Fibroblast of the aortic adventitia (primary cell): ENCODE data around the gene TPX2. TPM values are rescaled to one million over a fixed set of nuclear protein-coding genes. Genes with fewer than 3 reads are reported as not detected.

Source experiments
- DNase-seq: peaks from one replicate; pipeline ENCODE4 v3.0.0-alpha.2; 2010; ENCODE audit warnings: low read depth
- H3K4me3 ChIP-seq: 2 replicates; pipeline ENCODE4 v1.5.1; 2011; ENCODE audit warnings: low read depth, mild to moderate bottlenecking, control low read depth, low read length, moderate library complexity
- CTCF ChIP-seq: IDR thresholded peaks from 2 replicates; pipeline ENCODE4 v1.5.1; 2011; ENCODE audit warnings: mild to moderate bottlenecking, low read length, control low read depth, inconsistent platforms; ENCODE audit not compliant: insufficient read depth
- total RNA-seq: library from RNA; depleted of rRNA; stranded (reverse); fragments of >200 nt; gene quantifications from 2 replicates; pipeline ENCODE4 v1.2.3, GENCODE V29; 2012; ENCODE audit warnings: low replicate concordance

The TPX2 gene
- total RNA-seq, 1 donor: 91.1 TPM

- H3K4me3 ChIP-seq: no peak overlapping the region
- TF ChIP-seq CTCF: no peak
- DNase-seq: peak; percentile 59
These were observed 102.1 kb downstream of the TPX2 start for GRCh38 chr20:31840906-31841816.

GRCh38 chr20:31841928-31842327 lies 102.8 kb downstream of the TPX2 start:
- no peak for TF ChIP-seq CTCF
- H3K4me3 ChIP-seq: no peak overlapping the region
- DNase-seq: peak; percentile 71

DNA sequence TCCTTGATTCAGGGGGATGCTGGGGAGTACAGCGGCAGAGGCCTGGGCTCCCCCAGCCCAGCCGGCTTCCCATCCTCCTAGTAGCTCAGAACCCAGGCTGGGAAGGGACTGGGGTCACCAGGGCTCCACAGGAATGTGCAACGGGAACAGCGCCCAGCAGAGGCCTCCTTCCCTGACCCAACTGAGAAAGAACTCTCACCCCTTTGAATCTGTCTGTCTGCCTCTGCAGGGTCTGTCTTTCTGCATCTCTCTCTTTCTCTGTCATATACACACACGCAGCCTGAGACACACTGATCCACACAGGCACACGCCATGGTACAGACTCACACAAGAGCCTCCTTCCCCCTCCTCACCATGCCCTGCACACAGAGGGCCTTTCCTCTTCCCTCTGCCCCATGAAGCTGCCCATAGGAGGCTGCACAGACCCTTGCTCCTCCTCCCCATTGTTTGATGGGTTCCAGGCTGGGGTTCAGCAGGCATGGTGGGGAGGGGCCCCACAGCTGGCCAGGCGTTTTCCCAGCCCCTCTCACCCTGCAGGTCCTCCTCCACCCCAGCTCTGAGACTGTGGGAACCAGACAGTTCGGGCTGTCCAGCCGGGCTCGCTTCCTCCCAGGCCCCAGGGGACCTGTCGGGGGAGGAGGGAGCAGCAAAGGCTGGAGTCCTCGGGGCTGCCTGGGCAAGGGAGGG lies 103.5 kb downstream of the TPX2 start:
- peak; percentile 68 for DNase-seq
- H3K4me3 ChIP-seq: no peak overlapping the region
- TF ChIP-seq CTCF: peak; percentile 7

GRCh38 chr20:31843288-31843687 lies 104.2 kb downstream of the TPX2 start:
- H3K4me3 ChIP-seq: no peak overlapping the region
- no peak for DNase-seq
- TF ChIP-seq CTCF: no peak

DNA sequence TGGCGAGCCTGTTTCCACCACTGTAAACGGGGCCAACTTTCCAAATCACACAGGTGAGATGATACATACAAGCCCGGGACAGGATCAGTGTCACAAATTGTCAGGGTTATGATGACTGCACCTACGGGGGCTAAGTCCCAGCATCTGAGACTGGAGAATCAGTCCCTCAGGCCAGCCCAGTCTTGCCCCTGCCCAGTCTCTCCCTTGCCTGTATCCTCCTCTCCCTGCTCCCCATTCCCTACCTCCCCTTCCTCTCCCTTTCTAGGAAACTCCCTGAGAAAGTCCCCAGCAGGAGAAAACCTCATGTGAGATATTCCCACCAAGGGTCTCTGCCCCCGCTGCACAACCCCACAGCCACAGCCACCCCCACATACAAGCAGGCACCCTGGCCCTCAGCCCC lies 104.8 kb downstream of the TPX2 start:
- TF ChIP-seq CTCF: no peak
- no peak for DNase-seq
- H3K4me3 ChIP-seq: no peak overlapping the region

DNA sequence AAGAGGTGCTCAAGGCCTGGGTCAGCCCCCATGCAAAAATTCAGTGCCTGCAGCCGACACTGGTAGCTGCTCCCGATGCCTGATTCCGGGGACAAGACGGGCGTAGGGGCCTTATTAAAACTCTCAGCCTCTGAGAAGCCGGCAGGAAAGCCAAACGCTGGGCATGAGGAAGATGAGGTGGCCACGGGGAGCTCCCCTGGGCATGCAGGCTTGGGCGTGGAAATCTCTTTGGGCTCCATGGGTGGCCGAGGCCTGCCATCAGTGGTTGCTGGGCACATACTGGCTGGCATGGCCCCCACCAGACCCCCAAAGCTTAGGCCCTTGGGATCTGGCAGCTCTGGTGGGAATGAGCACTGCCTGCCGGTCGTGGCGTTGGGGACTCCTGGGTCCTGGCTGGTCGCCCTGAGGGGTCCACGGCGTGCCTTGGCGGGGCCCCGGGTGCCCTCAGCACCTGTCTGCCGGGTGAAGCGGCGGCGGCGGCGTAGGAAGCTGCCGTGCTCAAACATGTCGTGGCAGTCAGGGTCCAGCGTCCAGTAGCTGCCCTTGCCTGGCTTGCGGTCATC lies 105.7 kb downstream of the TPX2 start:
- no peak for DNase-seq
- H3K4me3 ChIP-seq: no peak overlapping the region
- TF ChIP-seq CTCF: no peak
